Measurements from ENCODE around the gene EGFL7. TPM values are rescaled to one million over a fixed set of nuclear protein-coding genes. Genes with fewer than 3 reads are reported as not detected.

Gene EGFL7
- polyA plus RNA-seq, 3 donors, result 1.3 to 2.8 (median 2.2) TPM

GRCh38 chr9:136686794-136687711 is 24.3 kb downstream of the EGFL7 start, which contains the start of gene AGPAT2:
Gene AGPAT2 (minus strand): TSS chr9:136687457. CDS start chr9:136687357, 100 bp downstream.
- peak within 1 kb of the TSS; percentile 96 for H3K9ac ChIP-seq (ENCODE audit: insufficient read depth, low read length, poor library complexity, severe bottlenecking)
- intact Hi-C loops (cut with micrococcal nuclease), result loop anchor here (5.0 kb wide), 2 partner anchors 40 to 200 kb away; no protein-coding TSS in a partner anchor
- H3K36me3 Mint-ChIP-seq, result peaks cover 0 to 6% of the 10 kb centered on the region in 2 donors
- H3K27me3 ChIP-seq (ENCODE audit: control insufficient read depth in 2 of 2, insufficient read depth in 2 of 2, low read length in 2 of 2), result no peaks in the 10 kb centered on the region
- H3K4me1 ChIP-seq (ENCODE audit: control insufficient read depth in 1 of 2, insufficient read depth in 2 of 2, low read length in 2 of 2), result peaks cover 24 to 39% of the 10 kb centered on the region in 2 donors
- WGBS (ENCODE audit: insufficient coverage), result under 1% methylated on average over 76 of the region's 106 CpGs
- H3K27ac ChIP-seq (ENCODE audit: low read depth in 1 of 2, low read length in 2 of 2), result peak within 1 kb of the TSS; percentile 89 to 92
- peaks cover 41% of the 10 kb centered on the region for H4K20me1 ChIP-seq (ENCODE audit: insufficient read depth, low read length)
- peak; percentile 74 to 80 (median 78) for DNase-seq
- H3K36me3 ChIP-seq (replicated peaks in 1 of 2; ENCODE audit: control insufficient read depth in 1 of 2, insufficient read depth in 2 of 2, low read length in 2 of 2), result peaks cover 0 to 13% of the 10 kb centered on the region in 2 donors
- H3K9me3 Mint-ChIP-seq, result peaks cover 0 to 3% (median 0%) of the 10 kb centered on the region in 7 donors
- no peaks in the 10 kb centered on the region for H3K9me3 ChIP-seq (replicated peaks in 1 of 2; ENCODE audit: control insufficient read depth in 1 of 2, insufficient read depth in 1 of 2, low read length in 2 of 2)
- peak within 1 kb of the TSS; percentile 88 to 96 (median 93) for H3K27ac Mint-ChIP-seq
- TF ChIP-seq CTCF (IDR thresholded peaks at IDR 0.05), result no peak
- peak within 1 kb of the TSS; percentile 98 for H3K4me2 ChIP-seq (replicated peaks; ENCODE audit: extremely low read depth, low read length, poor library complexity, severe bottlenecking)
- H3K27me3 Mint-ChIP-seq (ENCODE audit: low read depth in 3 of 3), result peaks cover 0 to 3% (median 0%) of the 10 kb centered on the region in 3 donors
- peak within 1 kb of the TSS; percentile 78 to 97 (median 97) for H3K4me3 ChIP-seq (replicated peaks in 1 of 3; ENCODE audit: low read depth in 2 of 3, low read length in 3 of 3)
- H3K4me3 Mint-ChIP-seq, result peak within 1 kb of the TSS; percentile 93 to 98
- H3K79me2 ChIP-seq (ENCODE audit: insufficient read depth, low read length), result peaks cover 48% of the 10 kb centered on the region
- peaks cover 28% of the 10 kb centered on the region for H3K4me1 Mint-ChIP-seq
- peak within 1 kb of the TSS; percentile 78 for H2AFZ ChIP-seq (ENCODE audit: insufficient read depth, low read depth, low read length, poor library complexity, severe bottlenecking)

GRCh38 chr9:136687721-136688223 is 25.1 kb downstream of the EGFL7 start:
- Mint-ChIP-seq H3K27me3 (ENCODE audit: low read depth in 3 of 3) (peaks cover 0 to 3% (median 0%) of the 10 kb centered on the region in 3 donors), H3K4me1 (peaks cover 28% of the 10 kb centered on the region), H3K4me3 (peak overlapping the region; percentile 35 to 51), H3K9me3 (peaks cover 0 to 3% (median 0%) of the 10 kb centered on the region in 7 donors), H3K36me3 (peaks cover 0 to 6% of the 10 kb centered on the region in 2 donors), H3K27ac (peak overlapping the region in 3 of 7 donors; percentile 20 to 71 (median 41))
- TF ChIP-seq CTCF (IDR thresholded peaks at IDR 0.05), result no peak
- Histone ChIP-seq H3K27ac (ENCODE audit: low read depth in 1 of 2, low read length in 2 of 2) (peak overlapping the region in 1 of 2 donors; percentile 62), H3K79me2 (ENCODE audit: insufficient read depth, low read length) (peaks cover 41% of the 10 kb centered on the region), H3K4me1 (ENCODE audit: control insufficient read depth in 1 of 2, insufficient read depth in 2 of 2, low read length in 2 of 2) (peaks cover 24 to 32% of the 10 kb centered on the region in 2 donors), H3K4me3 (replicated peaks in 1 of 3; ENCODE audit: low read depth in 2 of 3, low read length in 3 of 3) (peak overlapping the region; percentile 4 to 97 (median 37)), H4K20me1 (ENCODE audit: insufficient read depth, low read length) (peaks cover 33% of the 10 kb centered on the region), H3K27me3 (ENCODE audit: control insufficient read depth in 2 of 2, insufficient read depth in 2 of 2, low read length in 2 of 2) (no peaks in the 10 kb centered on the region), H3K4me2 (replicated peaks; ENCODE audit: extremely low read depth, low read length, poor library complexity, severe bottlenecking) (peak overlapping the region; percentile 98), H3K36me3 (replicated peaks in 1 of 2; ENCODE audit: control insufficient read depth in 1 of 2, insufficient read depth in 2 of 2, low read length in 2 of 2) (peaks cover 0 to 13% of the 10 kb centered on the region in 2 donors), H2AFZ (ENCODE audit: insufficient read depth, low read depth, low read length, poor library complexity, severe bottlenecking) (peak overlapping the region; percentile 78), H3K9ac (ENCODE audit: insufficient read depth, low read length, poor library complexity, severe bottlenecking) (peak overlapping the region; percentile 96), H3K9me3 (replicated peaks in 1 of 2; ENCODE audit: control insufficient read depth in 1 of 2, insufficient read depth in 1 of 2, low read length in 2 of 2) (no peaks in the 10 kb centered on the region)
- DNase-seq, result no peak
- 10% methylated on average over 37 of the region's 37 CpGs for whole genome bisulfite sequencing (ENCODE audit: insufficient coverage)
- intact Hi-C loops (cut with micrococcal nuclease), result loop anchor here (5.0 kb wide), 2 partner anchors 40 to 200 kb away; no protein-coding TSS in a partner anchor
